Peyer's patch (tissue), 4 donors: ENCODE results near the gene EIF5.

Source experiments
- CTCF ChIP-seq, 6 experiments: fragments of 450-650 bp in 4 of 6; fragments of 200-600 bp in 2 of 6; sonication (generic) in 1 of 6; IDR thresholded peaks; one replicate each; pipeline ENCODE4 v1.5.1; 2017 to 2019; ENCODE audit warnings: antibody characterized with exemption in 6 of 6, mild to moderate bottlenecking in 3 of 6, moderate library complexity in 1 of 6
- POLR2A ChIP-seq, 2 donors: fragments of 450-650 bp; IDR thresholded peaks; one replicate each; pipeline ENCODE4 v1.5.1; 2017; ENCODE audit warnings: antibody characterized with exemption in 2 of 2, mild to moderate bottlenecking in 2 of 2, moderate library complexity in 2 of 2

- no peak for TF ChIP-seq POLR2A (IDR thresholded peaks at IDR 0.05)
- TF ChIP-seq CTCF (IDR thresholded peaks at IDR 0.05) = no peak
Measured at GRCh38 chr14:103308717-103309616, 25.1 kb upstream of the EIF5 start.
